Stimulated activated CD8-positive, alpha-beta memory T cell treated with anti-CD3 and anti-CD28 coated beads, Interleukin-12 subunit alpha, Interleukin-12 subunit beta, amount 100 ng/mL, for 24 hours (primary cell): Measurements from ENCODE around the gene WHRN.

ENCODE experiments used
- DNase-seq: peaks from one replicate; pipeline ENCODE4 v3.0.0-alpha.2; 2020; ENCODE audit errors: extremely low read depth

The WHRN gene

DNA sequence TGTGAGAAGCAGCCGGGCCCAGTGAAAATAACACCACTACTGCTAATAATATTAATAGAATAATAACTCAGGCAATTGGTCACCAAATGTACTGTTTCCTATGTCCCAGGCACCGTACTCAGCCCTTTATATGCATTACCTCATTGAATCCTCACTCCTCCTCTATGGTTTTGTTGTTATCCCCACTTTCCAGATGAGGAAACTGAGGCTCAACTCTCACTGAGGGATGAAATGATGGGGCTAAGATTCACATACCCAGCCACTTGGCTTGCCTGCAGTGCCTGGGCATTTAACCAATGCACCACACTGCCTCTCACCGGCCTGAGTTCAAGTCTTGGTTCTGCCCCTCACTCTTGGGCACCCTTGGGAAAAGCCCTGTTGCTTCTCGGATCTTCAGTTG lies 34.1 kb downstream of the WHRN start:
- DNase-seq: no peak

DNA sequence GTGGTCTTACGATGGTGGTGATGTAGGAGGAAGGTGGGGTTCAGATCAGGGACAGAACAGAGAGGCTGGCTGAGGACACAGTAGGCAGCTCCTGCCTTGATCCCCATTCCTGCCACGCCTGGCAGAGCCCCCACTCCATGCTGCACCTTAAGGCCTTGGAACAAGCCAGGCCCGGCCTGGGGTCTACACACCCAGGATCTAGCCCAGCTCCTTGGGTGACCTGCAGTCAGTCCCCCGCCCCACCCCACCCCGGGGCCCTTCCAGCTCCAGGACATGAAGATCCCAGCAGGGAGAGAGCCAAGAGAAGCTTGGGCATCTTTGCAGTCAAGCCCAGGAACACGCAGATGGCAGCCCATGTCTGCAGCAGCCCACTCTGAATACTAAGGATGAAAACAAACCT lies 34.7 kb downstream of the WHRN start:
- no peak for DNase-seq

DNA sequence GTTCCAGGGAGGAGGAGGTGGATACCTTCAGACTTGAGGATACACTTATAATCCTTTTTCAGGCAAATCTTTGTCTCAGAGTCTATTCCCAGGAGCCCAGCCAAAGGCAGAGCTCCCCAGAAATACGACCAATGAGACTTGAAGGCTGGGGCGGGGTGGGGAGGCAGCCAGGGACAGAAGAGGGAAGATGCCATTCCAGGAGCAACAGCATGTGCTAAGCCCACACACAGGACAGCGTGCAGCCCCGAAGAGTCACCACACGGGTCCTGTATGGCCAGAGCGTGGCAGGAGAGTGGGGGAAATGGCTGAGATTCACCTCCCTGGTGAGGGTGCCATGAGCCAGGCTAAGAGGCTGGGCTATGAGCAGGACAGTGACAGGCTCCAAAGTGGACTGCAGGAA lies 35.2 kb downstream of the WHRN start:
- DNase-seq: no peak

DNA sequence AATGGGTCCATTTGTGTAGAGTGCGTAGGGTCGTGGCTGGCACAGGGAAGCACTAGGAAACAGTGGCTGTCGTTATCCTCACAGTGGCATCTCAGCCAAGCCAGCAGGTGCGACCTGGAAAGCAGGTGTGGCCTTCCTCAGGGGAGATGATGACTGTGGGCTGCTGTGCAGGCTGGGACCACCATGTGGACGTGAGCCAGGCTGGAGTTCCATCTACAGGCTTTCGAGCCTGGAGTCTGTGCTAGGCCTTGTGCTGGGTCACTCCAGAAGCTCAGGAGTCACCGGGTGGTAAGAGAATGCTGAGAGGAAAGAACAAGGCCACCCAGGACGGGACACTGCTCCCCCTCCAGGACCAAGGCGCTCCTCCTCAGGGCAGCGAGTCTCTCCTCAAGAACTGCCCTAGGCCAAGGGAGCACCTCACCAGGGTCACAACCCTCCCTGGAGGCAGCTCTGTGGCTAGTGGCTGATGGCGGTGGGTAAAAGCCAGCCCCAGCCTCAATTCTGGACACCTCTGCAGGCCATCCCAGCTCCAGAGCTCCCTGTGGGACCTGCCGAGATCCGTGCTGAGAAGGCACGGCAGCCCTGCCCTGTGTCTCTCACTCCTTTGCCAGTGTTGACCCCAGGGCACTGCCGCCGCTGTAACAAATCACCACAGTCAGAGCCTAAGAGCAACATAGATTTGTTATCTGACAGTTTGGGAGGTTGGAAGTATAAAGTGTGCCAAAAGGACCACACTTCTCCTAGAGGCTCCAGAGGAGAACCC lies 36.0 kb downstream of the WHRN start:
- no peak for DNase-seq

DNA sequence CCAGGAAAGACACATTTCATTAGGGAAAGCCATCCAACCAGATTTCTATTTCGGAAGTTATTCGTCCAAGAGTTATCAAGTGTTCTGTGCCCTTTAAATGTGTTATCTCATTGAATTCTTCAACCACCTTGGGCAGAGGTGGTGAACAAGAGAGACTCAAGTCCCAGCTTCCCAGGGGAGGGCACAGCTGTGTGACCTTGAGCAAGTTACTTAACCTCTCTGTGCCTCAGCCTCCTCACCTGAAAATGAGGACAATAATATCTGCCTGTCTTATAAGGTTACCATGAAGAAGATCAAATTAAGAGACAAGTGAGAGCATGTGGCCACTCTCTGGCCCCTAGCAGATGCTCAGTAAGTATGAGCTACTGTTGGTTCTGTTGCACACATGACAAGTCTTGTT lies 37.4 kb downstream of the WHRN start:
- no peak for DNase-seq

DNA sequence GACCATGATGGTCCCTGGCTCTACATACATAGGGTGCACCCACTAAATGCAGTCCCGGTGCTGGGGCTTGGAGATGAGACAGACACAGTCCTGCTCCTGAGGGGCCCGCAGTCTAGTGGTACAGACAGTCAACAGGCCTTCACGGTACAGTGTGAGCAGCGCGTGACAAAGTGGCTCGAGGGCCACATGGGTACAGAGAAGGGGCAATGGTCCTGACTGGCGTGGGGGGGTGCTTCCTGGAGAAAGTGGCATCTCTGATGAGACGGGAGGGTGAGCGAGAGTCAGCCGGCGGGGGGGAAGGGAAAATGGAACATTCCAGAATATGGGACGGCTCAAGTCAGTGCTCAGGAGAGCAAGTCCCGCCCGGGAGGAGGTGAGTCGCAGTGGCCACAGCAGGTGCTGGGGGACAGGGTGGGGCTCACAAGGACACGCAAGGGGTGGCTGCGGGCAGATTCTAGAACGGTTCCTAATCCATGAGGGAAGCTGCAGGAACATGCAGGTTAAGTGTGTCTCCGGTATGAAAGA lies 38.0 kb downstream of the WHRN start:
- DNase-seq: no peak

DNA sequence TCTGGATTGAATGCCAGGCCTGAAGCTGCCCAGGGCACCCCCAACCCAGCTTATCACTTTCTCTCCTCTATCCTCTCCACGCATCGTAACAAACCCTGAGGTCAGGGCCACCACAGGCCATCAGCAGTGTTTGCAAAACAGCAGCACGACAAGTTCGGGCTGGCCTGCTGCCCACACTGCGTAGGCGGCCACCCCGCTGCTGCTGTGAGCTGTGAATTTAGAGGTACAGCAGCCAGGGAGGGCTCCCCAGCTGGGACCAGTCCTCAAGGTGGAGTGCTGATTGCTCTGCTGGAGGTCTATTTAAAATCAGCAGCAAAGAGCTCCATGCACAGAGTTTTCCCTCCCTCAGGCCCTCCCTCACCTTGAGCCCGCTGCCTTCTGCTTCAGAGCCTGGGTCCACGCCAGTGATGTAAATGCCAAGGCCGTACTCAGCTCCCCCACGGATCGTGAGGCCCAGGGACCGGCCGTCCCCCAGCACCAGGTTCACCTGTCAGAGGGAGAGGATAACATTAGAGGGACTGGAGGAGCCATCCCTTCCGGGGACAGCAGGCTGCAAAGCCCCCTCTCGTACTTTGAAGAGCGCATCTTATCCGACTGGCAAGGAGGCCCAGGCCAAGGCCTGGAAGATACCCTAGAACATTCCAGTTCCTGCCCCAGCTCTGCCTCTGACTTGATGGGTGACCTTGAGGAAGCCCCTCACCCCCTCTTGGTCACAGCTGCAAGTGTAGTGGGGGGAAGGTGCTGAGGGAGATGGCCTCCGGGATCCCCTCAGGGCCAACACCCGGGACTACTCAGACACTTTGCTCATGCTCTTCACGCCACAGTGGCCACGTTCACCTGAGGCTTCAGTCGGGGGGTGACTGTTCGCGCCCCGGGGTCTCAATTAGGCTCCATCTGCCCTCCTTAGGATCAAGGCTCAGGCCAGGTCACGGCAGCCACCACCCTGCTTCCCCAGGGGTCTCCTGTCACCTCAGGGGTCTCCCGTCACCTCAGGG lies 39.1 kb downstream of the WHRN start:
- no peak for DNase-seq

DNA sequence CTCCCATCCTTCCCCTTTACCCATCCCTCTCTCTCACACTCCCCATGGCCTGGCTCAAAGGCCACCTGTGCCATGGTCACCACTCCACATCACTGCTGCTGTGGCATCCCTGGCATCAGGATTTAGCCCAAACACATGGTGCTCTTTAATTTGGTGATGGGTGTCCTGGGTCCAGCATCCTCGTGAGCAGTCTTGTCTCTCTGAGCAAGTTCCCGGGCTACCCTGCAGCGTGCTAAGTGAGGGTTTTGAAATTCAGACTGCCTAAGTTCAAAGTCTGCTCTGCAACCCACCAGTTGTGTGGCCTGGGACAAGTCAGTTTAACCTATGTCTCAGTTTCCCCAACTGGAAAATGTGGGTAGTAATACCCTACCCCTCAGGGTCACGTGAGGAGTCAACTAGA lies 39.9 kb downstream of the WHRN start:
- DNase-seq: no peak

DNA sequence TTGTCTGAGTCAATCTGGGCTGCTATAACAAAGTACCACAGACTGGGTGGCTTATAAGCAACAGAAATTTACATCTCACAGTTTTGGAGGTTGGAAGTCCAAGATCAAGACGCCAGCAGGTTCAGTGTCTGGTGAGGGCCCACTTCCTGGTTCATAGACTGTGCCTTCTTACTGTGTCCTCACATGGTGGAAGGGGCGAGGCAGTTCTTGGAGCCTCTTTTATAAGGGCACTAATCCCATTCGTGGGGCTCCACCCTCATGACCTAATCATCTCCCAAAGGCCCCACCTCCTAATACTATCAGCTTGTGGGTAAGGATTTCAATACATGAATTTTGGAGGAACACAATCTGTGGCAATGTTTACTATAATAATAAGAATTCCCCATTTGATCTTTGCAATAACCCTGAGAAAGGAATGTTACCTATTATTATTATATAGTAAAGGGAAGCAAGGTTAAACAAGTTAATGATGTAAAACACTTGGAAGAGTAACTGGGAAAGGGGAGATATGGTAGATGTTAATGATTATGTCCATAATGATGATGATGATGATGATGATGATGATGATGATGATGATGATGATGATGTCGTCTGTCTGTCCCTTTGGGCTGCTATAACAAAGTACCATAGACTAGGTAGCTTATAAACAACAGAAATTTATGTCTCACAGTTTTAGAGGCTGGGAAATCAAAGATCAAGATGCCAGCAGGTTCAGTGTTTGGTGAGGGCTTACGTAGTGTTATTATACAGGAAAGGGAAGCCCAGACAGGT lies 40.8 kb downstream of the WHRN start:
- no peak for DNase-seq

DNA sequence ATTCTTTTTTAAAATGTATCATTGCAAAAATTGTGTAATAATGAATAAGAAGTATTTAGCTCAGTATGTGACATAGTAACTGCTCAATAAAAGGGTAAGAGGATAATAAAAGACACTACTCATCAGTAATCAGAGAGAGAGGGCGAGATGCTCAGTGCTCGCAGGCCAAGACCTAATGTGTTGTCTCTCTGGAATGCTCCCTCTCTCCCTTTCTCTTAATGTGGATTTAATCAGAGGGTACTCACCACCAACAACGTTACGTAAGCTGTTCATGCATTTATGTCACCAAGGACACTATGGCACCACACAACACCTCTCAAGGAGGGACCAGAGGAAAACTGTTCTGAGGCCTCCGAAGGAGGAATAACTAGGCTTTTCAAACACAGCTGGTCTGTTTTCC lies 42.5 kb downstream of the WHRN start:
- no peak for DNase-seq

DNA sequence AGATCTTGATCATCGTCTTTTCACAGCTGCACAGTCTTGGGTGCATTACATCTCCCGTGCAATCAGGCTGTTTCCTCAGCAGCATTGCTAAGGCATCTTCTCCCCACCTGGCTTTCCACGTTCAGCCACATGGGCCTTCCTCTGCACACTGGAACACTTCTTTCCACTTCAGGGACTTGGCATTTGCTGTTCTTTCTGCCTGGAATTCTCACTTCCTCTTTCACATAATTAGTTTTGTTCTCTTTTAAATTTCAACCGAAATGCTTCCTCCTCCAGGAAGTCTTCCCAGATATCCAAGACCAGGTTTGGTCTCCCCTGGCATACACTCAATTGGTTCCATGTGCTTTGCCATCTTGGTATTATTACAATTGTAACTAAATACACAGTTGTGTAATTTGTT lies 43.8 kb downstream of the WHRN start:
- no peak for DNase-seq

DNA sequence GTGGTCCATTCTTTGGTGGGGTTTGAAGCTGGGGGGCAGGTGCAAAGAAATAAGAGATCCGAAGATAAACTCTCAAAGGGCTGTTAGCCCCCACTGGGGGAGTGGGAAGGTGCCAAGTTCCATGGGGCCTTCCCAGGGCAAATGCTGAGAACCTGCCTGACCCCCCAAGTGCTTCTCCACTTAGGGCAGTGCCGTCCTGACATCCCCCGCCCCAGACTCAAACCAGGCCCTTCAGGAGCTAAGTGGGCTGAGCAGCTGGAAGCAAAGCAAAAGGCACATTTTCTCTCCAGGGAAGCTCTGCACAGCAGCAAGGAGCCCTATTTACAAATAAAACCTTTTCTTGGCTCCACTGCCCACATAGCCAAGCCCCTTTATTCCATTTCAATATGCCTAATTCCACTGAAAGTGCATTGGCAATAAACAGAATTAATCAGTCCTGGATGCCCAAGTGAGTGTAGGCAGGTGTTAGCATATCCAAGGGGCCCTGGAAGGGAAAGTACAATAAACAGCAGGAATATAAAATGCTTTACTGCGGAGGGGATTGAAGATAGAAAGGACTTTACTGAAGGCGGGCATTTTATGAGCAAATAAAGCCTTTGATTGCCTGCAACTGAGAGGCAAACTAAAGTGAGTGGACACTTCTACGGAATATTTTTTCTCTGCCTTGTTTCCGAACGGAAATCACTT lies 44.6 kb downstream of the WHRN start:
- no peak for DNase-seq

DNA sequence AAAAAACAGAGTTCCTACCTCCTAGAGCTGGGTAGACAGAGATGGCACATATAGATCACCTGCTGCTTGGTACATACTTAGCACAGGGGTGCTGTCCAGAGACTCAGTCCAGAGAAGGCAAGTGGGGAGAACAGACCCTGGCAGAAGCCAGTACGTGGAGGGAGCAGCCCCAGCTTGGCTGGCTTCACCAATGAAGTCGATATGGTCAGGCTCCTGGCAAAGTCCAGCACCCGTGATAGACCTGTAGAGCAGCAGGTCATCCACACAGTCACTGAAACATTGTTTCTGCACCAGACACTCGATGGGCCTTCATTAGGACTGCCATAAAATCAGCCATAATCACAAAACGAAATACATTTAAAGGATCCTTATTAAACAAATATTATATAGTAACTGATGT lies 45.8 kb downstream of the WHRN start:
- DNase-seq: no peak

DNA sequence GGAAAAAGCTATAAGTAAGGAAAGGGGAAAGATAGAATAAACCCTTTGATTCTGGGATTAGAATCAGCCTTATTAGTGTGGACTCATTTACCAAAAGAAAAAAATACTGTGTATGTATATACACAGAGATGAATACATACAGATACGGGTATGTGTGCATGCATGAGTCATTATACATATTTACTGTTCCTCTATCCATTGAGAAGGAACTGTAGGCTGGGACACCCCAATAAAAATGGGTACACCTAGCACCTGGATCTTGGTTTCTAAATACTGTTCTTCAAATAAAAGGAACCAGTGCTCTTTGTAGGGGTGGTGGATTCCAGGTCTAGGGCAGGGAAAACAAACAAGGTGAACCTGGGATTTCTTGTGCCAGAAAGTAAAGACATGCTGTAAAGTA lies 48.3 kb downstream of the WHRN start:
- no peak for DNase-seq

DNA sequence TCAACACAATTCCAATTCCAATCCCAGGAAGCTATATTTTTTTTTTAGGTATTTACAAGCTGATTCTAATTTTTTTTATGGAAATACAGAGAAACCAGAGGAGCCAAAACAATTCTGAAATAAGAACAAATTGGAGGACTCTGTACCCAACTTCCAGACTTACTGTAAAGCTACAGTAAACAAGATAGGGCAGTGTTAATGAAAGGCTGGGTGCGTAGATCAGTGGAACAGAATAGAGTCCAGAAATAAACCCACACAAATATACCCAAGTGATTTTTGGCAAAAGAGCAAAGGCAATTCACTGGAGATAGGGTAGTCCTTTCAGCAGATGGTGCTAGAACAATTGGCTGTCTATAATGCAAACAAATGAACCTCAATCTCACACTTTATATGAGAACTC lies 50.6 kb downstream of the WHRN start:
- DNase-seq: no peak

DNA sequence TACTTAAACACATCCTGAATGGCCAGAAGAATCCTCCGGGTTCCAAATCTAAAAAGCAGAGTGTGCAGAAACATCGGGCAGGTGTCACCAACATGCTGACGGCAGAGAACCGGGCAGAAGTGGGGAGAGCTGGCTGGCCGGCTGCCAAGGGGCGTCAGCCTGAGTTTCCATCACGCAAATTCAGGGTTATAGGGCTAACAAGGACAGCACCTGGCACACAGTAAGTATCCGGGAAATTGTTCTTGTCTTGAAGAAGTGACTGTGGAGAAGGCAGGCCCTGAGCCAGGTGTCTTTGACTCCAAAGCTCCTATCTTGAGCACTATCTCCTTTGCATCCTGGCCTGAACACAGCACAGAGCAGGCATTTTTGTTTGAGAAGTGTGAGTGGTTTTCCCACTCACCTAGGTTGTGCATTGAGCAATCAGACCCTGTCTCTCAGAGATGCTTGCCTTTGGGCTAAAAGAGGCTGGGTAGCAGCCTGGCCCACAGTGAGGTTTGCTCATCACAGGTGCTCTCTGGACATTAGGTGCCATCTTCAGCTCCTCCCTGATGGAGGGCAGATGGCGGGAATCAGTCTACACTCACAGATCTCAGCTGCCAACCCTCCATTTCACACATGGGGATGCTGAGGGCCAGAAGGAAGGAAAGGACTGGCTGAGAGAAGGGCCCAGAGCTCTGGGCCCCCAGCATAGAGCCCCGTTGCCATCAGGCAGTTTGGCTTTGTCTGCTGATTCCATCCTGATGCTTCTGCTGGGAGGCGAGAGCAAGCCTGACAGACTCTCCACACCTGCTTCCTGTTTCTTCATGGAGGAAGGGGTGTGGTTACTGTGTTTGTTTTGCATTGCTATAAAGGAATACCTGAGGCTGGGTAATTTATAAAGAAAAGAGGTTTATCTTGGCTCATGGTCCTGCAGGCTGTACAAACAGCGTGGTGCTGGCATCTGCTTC lies 52.8 kb downstream of the WHRN start:
- DNase-seq: no peak

DNA sequence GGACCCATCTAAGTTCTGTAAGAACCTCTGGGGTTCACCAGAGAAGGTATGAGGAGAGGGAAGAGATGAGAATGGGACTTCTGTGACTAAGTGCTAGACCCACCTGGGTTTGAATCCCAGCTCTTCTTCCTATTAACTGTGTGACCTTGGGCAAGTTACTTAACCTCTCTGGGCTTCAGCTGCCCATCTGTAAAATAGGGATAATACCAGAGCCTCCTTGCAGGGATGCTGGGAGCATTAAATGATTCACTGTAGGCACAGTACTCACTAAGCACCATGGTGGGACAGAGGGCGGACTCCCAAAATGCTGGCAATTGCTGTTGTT lies 53.6 kb downstream of the WHRN start:
- no peak for DNase-seq

DNA sequence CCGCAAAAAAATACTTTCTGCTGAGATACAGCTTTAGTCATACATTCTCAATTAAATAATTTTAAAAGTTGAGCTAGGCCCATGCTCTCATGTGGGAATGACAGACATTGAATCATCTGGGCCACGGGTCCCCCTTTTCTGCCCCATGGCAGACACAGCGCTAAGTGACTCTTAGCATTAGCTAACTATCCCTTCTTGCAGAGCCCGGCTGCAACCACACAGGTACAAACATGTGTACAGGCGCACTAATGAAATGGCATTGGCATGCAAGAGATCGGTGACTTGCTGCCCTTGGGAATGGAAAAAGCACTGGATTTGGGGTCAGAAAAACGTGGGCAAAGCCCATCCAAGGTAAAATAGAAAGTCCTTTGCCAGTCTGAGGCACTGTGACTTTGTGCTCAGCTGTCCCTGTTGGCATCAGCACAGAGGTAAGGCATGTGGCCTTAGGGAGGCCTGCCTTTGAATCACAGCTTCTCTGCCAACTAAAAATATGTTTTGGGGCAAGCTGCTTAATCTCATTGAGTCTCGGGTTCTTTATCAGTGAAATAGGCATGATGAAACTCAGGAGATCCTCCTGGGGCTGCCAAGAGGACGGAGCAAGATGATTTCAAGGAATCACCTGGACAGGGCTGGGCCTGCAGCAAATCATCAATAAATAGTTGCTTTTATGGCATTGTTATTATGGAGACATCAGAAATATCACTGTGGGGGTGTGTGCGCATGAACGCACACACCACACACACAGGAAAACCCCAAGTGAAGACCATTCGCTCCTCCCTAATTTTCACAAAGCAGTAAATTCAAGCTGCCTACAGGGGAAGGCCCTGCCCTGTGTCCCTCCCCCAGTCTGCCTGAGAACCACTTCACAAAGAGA lies 54.2 kb downstream of the WHRN start:
- no peak for DNase-seq

DNA sequence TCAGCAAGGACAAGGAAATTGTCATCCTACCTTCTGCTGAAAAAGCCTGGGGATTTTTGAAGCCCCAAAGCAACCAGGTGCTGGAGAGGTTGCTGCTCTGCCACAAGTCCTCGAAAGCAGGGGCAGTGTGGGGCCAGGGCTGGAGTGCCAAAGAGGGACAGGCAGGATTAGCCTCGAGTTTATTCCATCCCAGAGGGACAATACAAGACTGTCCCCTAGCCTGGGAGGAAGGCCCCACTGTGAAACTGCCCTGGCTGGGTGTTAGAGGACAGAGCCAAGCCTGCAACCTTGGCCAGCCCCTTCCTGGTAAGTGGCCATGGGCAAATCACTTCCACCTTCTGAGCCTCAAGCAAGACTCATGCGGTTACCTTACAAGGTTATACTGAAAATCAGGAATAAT lies 55.1 kb downstream of the WHRN start:
- DNase-seq: no peak

DNA sequence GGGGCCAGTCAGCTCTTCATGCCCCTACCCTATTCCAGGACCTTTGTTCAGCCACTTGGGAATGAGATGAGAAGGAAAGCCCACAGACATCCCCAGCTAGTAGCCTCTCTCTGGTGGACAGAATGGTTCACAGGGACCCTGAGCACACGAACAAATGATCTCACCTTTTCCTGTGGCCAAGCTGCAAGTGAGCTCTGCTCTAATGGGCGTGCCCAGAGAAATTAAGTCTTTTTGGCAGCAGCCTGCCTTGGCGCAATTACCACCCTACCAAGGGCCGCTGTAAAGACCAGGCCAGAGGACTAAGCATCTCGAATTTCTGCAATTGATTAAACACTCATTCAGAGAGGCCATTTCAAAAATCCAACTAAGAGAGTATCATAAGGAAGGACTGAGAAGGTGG lies 56.0 kb downstream of the WHRN start:
- no peak for DNase-seq
